Esophagus squamous epithelium (tissue), 5 donors: ENCODE measurements around the gene TACR2. TPM values are rescaled to one million over a fixed set of nuclear protein-coding genes. Genes with fewer than 3 reads are reported as not detected.

Source experiments
- DNase-seq: peaks from one replicate; lab custom pipeline; 2025; lab: John Stamatoyannopoulos, UW
- H3K27ac ChIP-seq, 4 donors: fragments of 200-600 bp; sonication (generic); one replicate each; pipeline ENCODE4 v1.5.1; 2016 to 2019; ENCODE audit warnings: mild to moderate bottlenecking in 1 of 4
- H3K27me3 ChIP-seq, 4 donors: fragments of 200-600 bp; sonication (generic); 1 replicate in 3 of 4; 2 replicates in 1 of 4; pipeline versions ENCODE4 v1.5.1 to v1.6.0; 2017 to 2021; ENCODE audit warnings: antibody characterized with exemption in 1 of 4
- H3K36me3 ChIP-seq, 3 donors: fragments of 200-600 bp; sonication (generic); one replicate each; pipeline ENCODE4 v1.5.1; 2016 to 2019
- H3K4me1 ChIP-seq, 3 donors: fragments of 200-600 bp; sonication (generic); one replicate each; pipeline ENCODE4 v1.5.1; 2017 to 2019
- H3K4me3 ChIP-seq, 4 donors: fragments of 200-600 bp; sonication (generic); 1 replicate in 3 of 4; 2 replicates in 1 of 4; pipeline ENCODE4 v1.5.1; 2016 to 2019; ENCODE audit warnings: mild to moderate bottlenecking in 2 of 4, moderate library complexity in 1 of 4
- H3K9me3 ChIP-seq, 3 donors: fragments of 200-600 bp; sonication (generic); one replicate each; pipeline ENCODE4 v1.5.1; 2016 to 2019
- CTCF ChIP-seq, 6 experiments: fragments of 450-650 bp in 4 of 6; fragments of 200-600 bp in 2 of 6; sonication (generic) in 2 of 6; IDR thresholded peaks; one replicate each; pipeline ENCODE4 v1.5.1; 2016 to 2019; ENCODE audit warnings: antibody characterized with exemption in 6 of 6, mild to moderate bottlenecking in 4 of 6, moderate library complexity in 4 of 6
- POLR2A ChIP-seq, 4 donors: fragments of 450-650 bp; IDR thresholded peaks; one replicate each; pipeline ENCODE4 v1.6.1; 2017; ENCODE audit warnings: antibody characterized with exemption in 4 of 4, mild to moderate bottlenecking in 4 of 4, moderate library complexity in 3 of 4
- WGBS, 2 donors: methylation state at CpG; one replicate each; pipeline ENCODE4 v1.1.5; 2018; 5-methylcytosine and 5-hydroxymethylcytosine counted together
- intact Hi-C: fragments of 100-400 bp; cut with DNase I; formaldehyde crosslinking; loops from one replicate; pipeline ENCODE4 v1.15.0; 2022
- total RNA-seq, 4 donors: library from RNA; depleted of rRNA; stranded (reverse); fragments of >200 nt; gene quantifications; one replicate each; pipeline ENCODE4 v1.1.0, GENCODE V29; 2016
- donor health status: DM: yes; HTN: yes; CAD: no.

The TACR2 gene
- total RNA-seq, 4 donors from 2014 or later, result 0.72 to 24.0 (median 4.4) TPM

- Histone ChIP-seq H3K27me3 (no peaks in the 10 kb centered on the region), H3K4me3 (peak overlapping the region in 3 of 4 donors; percentile 23 to 58 (median 34)), H3K4me1 (peaks cover 0 to 34% (median 6%) of the 10 kb centered on the region in 3 donors), H3K36me3 (no peaks in the 10 kb centered on the region), H3K9me3 (no peaks in the 10 kb centered on the region), H3K27ac (peak overlapping the region in 3 of 4 donors; percentile 65 to 94 (median 84))
- WGBS, 2 donors, result 59 to 64% methylated on average over 13 to 14 of the region's 20 CpGs
- intact Hi-C loops, result loop anchor here (5.0 to 10.0 kb wide), 3 partner anchors 83 to 220 kb away; partner anchors contain the start of gene FAM241B
- DNase-seq, result no peak
- TF ChIP-seq POLR2A (IDR thresholded peaks at IDR 0.05) (no peak), CTCF (IDR thresholded peaks at IDR 0.05) (no peak)
These were observed 2.4 kb downstream of the TACR2 start for GRCh38 chr10:69414036-69415018.

GRCh38 chr10:69413221-69413865 is 3.4 kb downstream of the TACR2 start:
- Histone ChIP-seq H3K9me3 (no peaks in the 10 kb centered on the region), H3K4me1 (peaks cover 5 to 42% (median 11%) of the 10 kb centered on the region in 3 donors), H3K4me3 (peak overlapping the region in 1 of 4 donors; percentile 58), H3K27ac (peak overlapping the region in 3 of 4 donors; percentile 65 to 94 (median 84)), H3K27me3 (no peaks in the 10 kb centered on the region), H3K36me3 (no peaks in the 10 kb centered on the region)
- WGBS, 2 donors, result 8 to 19% methylated on average over 7 to 8 of the region's 13 CpGs
- peak; percentile 31 to 69 (median 52) for TF ChIP-seq CTCF (IDR thresholded peaks at IDR 0.05)
- TF ChIP-seq POLR2A (IDR thresholded peaks at IDR 0.05), result no peak
- no peak for DNase-seq
- intact Hi-C loops, result loop anchor here (5.0 to 10.0 kb wide), 2 partner anchors 94 to 221 kb away; partner anchors contain the start of gene FAM241B

GRCh38 chr10:69412232-69412790 is 4.4 kb downstream of the TACR2 start:
- intact Hi-C loops, result loop anchor here (5.0 to 10.0 kb wide), 2 partner anchors 95 to 222 kb away; partner anchors contain the start of gene FAM241B

GRCh38 chr10:69411476-69411875 is 5.2 kb downstream of the TACR2 start:
- WGBS, 2 donors, result 35 to 61% methylated on average over 4 of the region's 4 CpGs
- intact Hi-C loops, result loop anchor here (5.0 to 10.0 kb wide), 2 partner anchors 96 to 223 kb away; partner anchors contain the start of gene FAM241B
- peak overlapping the region in 3 of 4 donors; percentile 65 to 94 (median 84) for H3K27ac ChIP-seq

More at GRCh38 chr10:69412232-69412790, 4.4 kb downstream of the TACR2 start:
- WGBS, 2 donors, result 65 to 100% methylated on average over 1 to 2 of the region's 3 CpGs
- Histone ChIP-seq H3K27me3 (no peaks in the 10 kb centered on the region), H3K36me3 (no peaks in the 10 kb centered on the region), H3K4me3 (no peak overlapping the region), H3K4me1 (peaks cover 12 to 52% (median 21%) of the 10 kb centered on the region in 3 donors), H3K9me3 (no peaks in the 10 kb centered on the region), H3K27ac (peak overlapping the region in 3 of 4 donors; percentile 65 to 94 (median 84))
- TF ChIP-seq POLR2A (IDR thresholded peaks at IDR 0.05), result no peak
- TF ChIP-seq CTCF (IDR thresholded peaks at IDR 0.05), result no peak
- no peak for DNase-seq

More at GRCh38 chr10:69411476-69411875, 5.2 kb downstream of the TACR2 start:
- DNase-seq, result no peak
- Histone ChIP-seq H3K4me1 (peaks cover 12 to 60% (median 30%) of the 10 kb centered on the region in 3 donors), H3K27me3 (no peaks in the 10 kb centered on the region), H3K4me3 (no peak overlapping the region), H3K9me3 (no peaks in the 10 kb centered on the region), H3K36me3 (no peaks in the 10 kb centered on the region)
- no peak for TF ChIP-seq CTCF (IDR thresholded peaks at IDR 0.05)
- TF ChIP-seq POLR2A (IDR thresholded peaks at IDR 0.05), result no peak
